Neural crest cell (in vitro differentiated cells): ENCODE measurements around the gene PP2D1. TPM values are rescaled to one million over a fixed set of nuclear protein-coding genes. Genes with fewer than 3 reads are reported as not detected.
"Not testable (repeated sequence)": the region's sequence is repeated elsewhere in the genome, so short reads cannot be mapped to it uniquely, and the experiment has no call there.

Source experiments
- DNase-seq: peaks from one replicate; pipeline ENCODE4 v3.0.0; 2021; ENCODE audit warnings: low read depth, mixed read lengths, low spot score
- H3K27ac Mint-ChIP-seq: one replicate; pipeline ENCODE4 v1.8.0; 2021; ENCODE audit warnings: mild to moderate bottlenecking, mixed read lengths; ENCODE audit not compliant: unreplicated experiment
- H3K27me3 Mint-ChIP-seq: 2 replicates; pipeline ENCODE4 v1.8.0; 2021; ENCODE audit warnings: low read depth, mild to moderate bottlenecking, mixed read lengths
- H3K36me3 Mint-ChIP-seq: 2 replicates; pipeline ENCODE4 v1.8.0; 2021; ENCODE audit warnings: low read depth, mild to moderate bottlenecking, mixed read lengths
- H3K4me1 Mint-ChIP-seq: 2 replicates; pipeline ENCODE4 v1.8.0; 2021; ENCODE audit warnings: mixed read lengths
- H3K4me3 Mint-ChIP-seq: one replicate; pipeline ENCODE4 v1.8.0; 2021; ENCODE audit warnings: mild to moderate bottlenecking, mixed read lengths
- H3K9me3 Mint-ChIP-seq: 2 replicates; pipeline ENCODE4 v1.8.0; 2021; ENCODE audit warnings: mixed read lengths
- CTCF ChIP-seq: fragments of 200-600 bp; sonication (generic); conservative IDR thresholded peaks from 2 replicates; pipeline ENCODE4 v1.5.0; 2021; ENCODE audit warnings: antibody characterized with exemption, mild to moderate bottlenecking
- total RNA-seq: library from RNA; stranded (reverse); gene quantifications from 2 replicates; pipeline ENCODE4 v1.2.1, GENCODE V29; 2021

PP2D1 gene
- total RNA-seq, 1 donor from 2014 or later, result not detected

- Mint-ChIP-seq H3K9me3 (no peaks in the 10 kb centered on the region), H3K27ac (no peak overlapping the region), H3K36me3 (no peaks in the 10 kb centered on the region), H3K4me3 (no peak overlapping the region), H3K27me3 (no peaks in the 10 kb centered on the region), H3K4me1 (no peaks in the 10 kb centered on the region)
- TF ChIP-seq CTCF, result no peak
- no peak for DNase-seq
These were observed 4.1 kb downstream of the PP2D1 start for GRCh38 chr3:20007960-20008359.

- no peak overlapping the region for H3K4me3 Mint-ChIP-seq
- H3K27ac Mint-ChIP-seq, result no peak overlapping the region
- no peaks in the 10 kb centered on the region for H3K4me1 Mint-ChIP-seq
- DNase-seq, result no peak
- H3K36me3 Mint-ChIP-seq, result peaks cover 3% of the 10 kb centered on the region
- H3K27me3 Mint-ChIP-seq, result no peaks in the 10 kb centered on the region
- no peak for TF ChIP-seq CTCF
- H3K9me3 Mint-ChIP-seq, result peaks cover 5% of the 10 kb centered on the region
These were observed 10.1 kb downstream of the PP2D1 start for GRCh38 chr3:20001932-20002331.

- Mint-ChIP-seq H3K9me3 (peaks cover 5% of the 10 kb centered on the region), H3K4me1 (no peaks in the 10 kb centered on the region), H3K36me3 (peaks cover 3% of the 10 kb centered on the region), H3K27me3 (no peaks in the 10 kb centered on the region), H3K27ac (no peak overlapping the region), H3K4me3 (no peak overlapping the region)
- TF ChIP-seq CTCF, result no peak
- DNase-seq, result no peak
These were observed 14.6 kb downstream of the PP2D1 start for GRCh38 chr3:19997502-19997901.

- TF ChIP-seq CTCF, result no peak
- Mint-ChIP-seq H3K9me3 (peaks cover 5% of the 10 kb centered on the region), H3K4me3 (no peak overlapping the region), H3K27me3 (no peaks in the 10 kb centered on the region), H3K36me3 (peaks cover 3% of the 10 kb centered on the region), H3K4me1 (no peaks in the 10 kb centered on the region), H3K27ac (no peak overlapping the region)
- no peak for DNase-seq
These were observed 17.3 kb downstream of the PP2D1 start for GRCh38 chr3:19994796-19995195.

- DNase-seq, H3K36me3 Mint-ChIP-seq, H3K27ac Mint-ChIP-seq, H3K27me3 Mint-ChIP-seq, H3K4me3 Mint-ChIP-seq, H3K4me1 Mint-ChIP-seq, H3K9me3 Mint-ChIP-seq: not testable (repeated sequence)
These were observed 23.2 kb downstream of the PP2D1 start for GRCh38 chr3:19988904-19989303.

- Mint-ChIP-seq H3K36me3 (peaks cover 8% of the 10 kb centered on the region), H3K27me3 (no peaks in the 10 kb centered on the region), H3K4me3 (no peak overlapping the region), H3K27ac (no peak overlapping the region), H3K4me1 (no peaks in the 10 kb centered on the region), H3K9me3 (no peaks in the 10 kb centered on the region)
- no peak for TF ChIP-seq CTCF
- no peak for DNase-seq
These were observed 40.0 kb downstream of the PP2D1 start for GRCh38 chr3:19972054-19972453.
